NCI-H2196 (cell line): Measurements from ENCODE around the gene TPRN.

Experiments
- DNase-seq: peaks from one replicate; lab custom pipeline; 2025; ENCODE audit not compliant: unreplicated experiment; lab: John Stamatoyannopoulos, UW

The TPRN gene

GRCh38 chr9:137225699-137226331 lies 25.3 kb upstream of the TPRN start:
- no peak for DNase-seq

- no peak for DNase-seq
Observed at GRCh38 chr9:137224830-137225694, 24.5 kb upstream of the TPRN start, which contains the start of gene CYSRT1. Gene CYSRT1 (plus strand): TSS chr9:137225174. CDS start chr9:137225622, 448 bp downstream.

GRCh38 chr9:137223078-137223970 lies 22.8 kb upstream of the TPRN start:
- DNase-seq: peak; percentile 97

GRCh38 chr9:137222190-137223077 lies 21.9 kb upstream of the TPRN start, which contains the start of gene RNF208:
Gene RNF208 (minus strand): TSS chr9:137222240. CDS start chr9:137221212, 1,028 bp downstream.
- no peak for DNase-seq

- peak; percentile 52 for DNase-seq
Observed at GRCh38 chr9:137221506-137222111, 21.1 kb upstream of the TPRN start.

- no peak for DNase-seq
Observed at GRCh38 chr9:137221095-137221505, 20.6 kb upstream of the TPRN start.

GRCh38 chr9:137220317-137221094 lies 20.0 kb upstream of the TPRN start:
- DNase-seq: no peak

GRCh38 chr9:137219757-137220316 lies 19.3 kb upstream of the TPRN start:
- DNase-seq: no peak

- peak; percentile 64 for DNase-seq
Observed at GRCh38 chr9:137218754-137219271, 18.3 kb upstream of the TPRN start.

GRCh38 chr9:137218212-137218753 lies 17.7 kb upstream of the TPRN start:
- DNase-seq: no peak

- DNase-seq: peak; percentile 91
Observed at GRCh38 chr9:137217276-137218211, 17.0 kb upstream of the TPRN start.

GRCh38 chr9:137216188-137216965 lies 15.8 kb upstream of the TPRN start:
- DNase-seq: no peak

- DNase-seq: no peak
Observed at GRCh38 chr9:137215196-137215986, 14.8 kb upstream of the TPRN start.

- no peak for DNase-seq
Observed at GRCh38 chr9:137214620-137215019, 14.1 kb upstream of the TPRN start.
